NB4 (cell line): ENCODE data around the gene SGPP2.

Experiments
- CTCF ChIP-seq: IDR thresholded peaks from one replicate; pipeline ENCODE4 v1.5.1; 2012; ENCODE audit warnings: low read depth, low read length
- MYC ChIP-seq: IDR thresholded peaks from 2 replicates; pipeline ENCODE4 v1.6.1; 2011; ENCODE audit warnings: low read depth, low read length
- POLR2A ChIP-seq: IDR thresholded peaks from 2 replicates; pipeline ENCODE4 v1.6.1; 2011; ENCODE audit warnings: mild to moderate bottlenecking; ENCODE audit not compliant: insufficient read length; ENCODE audit errors: extremely low read depth
- TF ChIP-seq, protein P1 (sequence below): IDR thresholded peaks from 2 replicates; pipeline ENCODE4 v1.6.1; 2011; ENCODE audit warnings: low read depth, low read length

GRCh38 chr2:222434204-222434603 is 9.9 kb downstream of the SGPP2 start:
- TF ChIP-seq CTCF = no peak
- TF ChIP-seq POLR2A = no peak
- no peak for TF ChIP-seq MYC
- TF ChIP-seq, protein P1, sequence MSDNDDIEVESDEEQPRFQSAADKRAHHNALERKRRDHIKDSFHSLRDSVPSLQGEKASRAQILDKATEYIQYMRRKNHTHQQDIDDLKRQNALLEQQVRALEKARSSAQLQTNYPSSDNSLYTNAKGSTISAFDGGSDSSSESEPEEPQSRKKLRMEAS = no peak
